Neural progenitor cell (in vitro differentiated cells): ENCODE data around the gene UBN1. TPM values are rescaled to one million over a fixed set of nuclear protein-coding genes. Genes with fewer than 3 reads are reported as not detected.

Experiments used
- DNase-seq: peaks from one replicate; pipeline ENCODE4 v3.0.0-alpha.2; 2016; ENCODE audit warnings: low spot score
- H2AFZ ChIP-seq: fragments of 200-600 bp; sonication (generic); replicated peaks from 2 replicates; pipeline ENCODE4 v1.6.1; 2016; ENCODE audit warnings: antibody characterized with exemption
- H3F3A ChIP-seq: fragments of 200-600 bp; sonication (generic); 2 replicates; pipeline ENCODE4 v1.6.1; 2016; ENCODE audit warnings: antibody characterized with exemption, low read depth
- H3K27ac ChIP-seq: fragments of 200-600 bp; sonication (generic); 2 replicates; pipeline ENCODE4 v1.5.1; 2016; ENCODE audit warnings: mild to moderate bottlenecking
- H3K27me3 ChIP-seq: fragments of 200-600 bp; sonication (generic); 2 replicates; pipeline ENCODE4 v1.6.1; 2016; ENCODE audit warnings: mild to moderate bottlenecking, moderate library complexity
- H3K36me3 ChIP-seq: fragments of 200-600 bp; sonication (generic); 2 replicates; pipeline ENCODE4 v1.5.1; 2016
- H3K4me1 ChIP-seq: fragments of 200-600 bp; sonication (generic); 2 replicates; pipeline ENCODE4 v1.6.1; 2016; ENCODE audit warnings: mixed run types
- H3K4me2 ChIP-seq: fragments of 200-600 bp; sonication (generic); 2 replicates; pipeline ENCODE4 v1.6.1; 2016
- H3K4me3 ChIP-seq: fragments of 200-600 bp; sonication (generic); 2 replicates; pipeline ENCODE4 v1.5.1; 2016
- H3K79me2 ChIP-seq: fragments of 200-600 bp; sonication (generic); 2 replicates; pipeline ENCODE4 v1.6.1; 2016; ENCODE audit warnings: low read depth
- H3K9ac ChIP-seq: fragments of 200-600 bp; sonication (generic); 2 replicates; pipeline ENCODE4 v1.6.1; 2016
- H3K9me3 ChIP-seq: fragments of 200-600 bp; sonication (generic); 2 replicates; pipeline ENCODE4 v1.5.1; 2016; ENCODE audit warnings: low read depth
- H4K20me1 ChIP-seq: fragments of 200-600 bp; sonication (generic); 2 replicates; pipeline ENCODE4 v1.6.1; 2016; ENCODE audit warnings: low read depth
- H3K27ac Mint-ChIP-seq: 3 replicates; pipeline ENCODE4 v1.8.0; 2021; ENCODE audit warnings: mixed read lengths
- H3K27me3 Mint-ChIP-seq: 2 replicates; pipeline ENCODE4 v1.8.0; 2022; ENCODE audit warnings: low read depth, mild to moderate bottlenecking, inconsistent platforms, moderate library complexity, mixed read lengths; ENCODE audit not compliant: insufficient read depth
- H3K36me3 Mint-ChIP-seq: 3 replicates; pipeline ENCODE4 v1.8.0; 2021; ENCODE audit warnings: mixed read lengths
- H3K4me1 Mint-ChIP-seq: 3 replicates; pipeline ENCODE4 v1.8.0; 2021; ENCODE audit warnings: mixed read lengths
- H3K4me3 Mint-ChIP-seq: 3 replicates; pipeline ENCODE4 v1.8.0; 2021; ENCODE audit warnings: mild to moderate bottlenecking, moderate library complexity, mixed read lengths
- H3K9me3 Mint-ChIP-seq: 3 replicates; pipeline ENCODE4 v1.8.0; 2020; ENCODE audit warnings: mixed read lengths
- CTCF ChIP-seq: fragments of 200-600 bp; sonication (generic); IDR thresholded peaks from 2 replicates; pipeline ENCODE4 v1.5.1; 2017; ENCODE audit warnings: antibody characterized with exemption, mild to moderate bottlenecking
- EZH2 ChIP-seq: fragments of 200-600 bp; sonication (generic); IDR thresholded peaks from 2 replicates; pipeline ENCODE4 v1.6.1; 2017; ENCODE audit warnings: antibody characterized with exemption, mild to moderate bottlenecking, moderate library complexity
- EZH2phosphoT487 ChIP-seq: fragments of 200-600 bp; sonication (generic); IDR thresholded peaks from 2 replicates; pipeline ENCODE4 v1.6.1; 2017; ENCODE audit warnings: antibody characterized with exemption
- total RNA-seq: library from RNA; depleted of rRNA; stranded (reverse); fragments of >200 nt; gene quantifications from 2 replicates; pipeline ENCODE4 v1.2.3, GENCODE V29; 2015; ENCODE audit warnings: low replicate concordance

Gene UBN1
- total RNA-seq, 1 donor from 2014 or later: 28.4 TPM

- H3K4me3 ChIP-seq: no peak overlapping the region
- no peaks in the 10 kb centered on the region for H3K4me1 Mint-ChIP-seq
- no peak overlapping the region for H3K4me3 Mint-ChIP-seq
- no peak overlapping the region for H2AFZ ChIP-seq
- H3K36me3 ChIP-seq: no peaks in the 10 kb centered on the region
- no peak overlapping the region for H3K27ac ChIP-seq
- no peaks in the 10 kb centered on the region for H3K27me3 ChIP-seq
- H4K20me1 ChIP-seq: no peaks in the 10 kb centered on the region
- no peak for DNase-seq
- H3F3A ChIP-seq: no peaks in the 10 kb centered on the region
- H3K27ac Mint-ChIP-seq: no peak overlapping the region
- peaks cover 32% of the 10 kb centered on the region for H3K36me3 Mint-ChIP-seq
- H3K4me1 ChIP-seq: no peaks in the 10 kb centered on the region
- H3K9me3 Mint-ChIP-seq: no peaks in the 10 kb centered on the region
- no peaks in the 10 kb centered on the region for H3K79me2 ChIP-seq
- TF ChIP-seq EZH2 (no peak), EZH2phosphoT487 (no peak), CTCF (no peak)
- no peak overlapping the region for H3K9ac ChIP-seq
- H3K9me3 ChIP-seq: no peaks in the 10 kb centered on the region
- H3K27me3 Mint-ChIP-seq: peaks cover 6% of the 10 kb centered on the region
- no peak overlapping the region for H3K4me2 ChIP-seq
These were observed 29.5 kb downstream of the UBN1 start for GRCh38 chr16:4876646-4877379.

- no peaks in the 10 kb centered on the region for H3K79me2 ChIP-seq
- peaks cover 32% of the 10 kb centered on the region for H3K36me3 Mint-ChIP-seq
These were observed 30.1 kb downstream of the UBN1 start for GRCh38 chr16:4877380-4877685.

GRCh38 chr16:4879049-4879448 is 31.8 kb downstream of the UBN1 start:
- peaks cover 39% of the 10 kb centered on the region for H3K36me3 Mint-ChIP-seq

More at GRCh38 chr16:4877380-4877685, 30.1 kb downstream of the UBN1 start:
- Histone ChIP-seq H3F3A (no peaks in the 10 kb centered on the region), H3K4me2 (no peak overlapping the region), H2AFZ (no peak overlapping the region), H4K20me1 (no peaks in the 10 kb centered on the region), H3K4me1 (no peaks in the 10 kb centered on the region), H3K9me3 (no peaks in the 10 kb centered on the region), H3K27ac (no peak overlapping the region), H3K36me3 (no peaks in the 10 kb centered on the region), H3K9ac (no peak overlapping the region), H3K27me3 (no peaks in the 10 kb centered on the region), H3K4me3 (no peak overlapping the region)
- no peak for DNase-seq
- Mint-ChIP-seq H3K27ac (no peak overlapping the region), H3K4me1 (no peaks in the 10 kb centered on the region), H3K27me3 (peaks cover 6% of the 10 kb centered on the region), H3K9me3 (no peaks in the 10 kb centered on the region), H3K4me3 (no peak overlapping the region)
- TF ChIP-seq EZH2: no peak
- no peak for TF ChIP-seq EZH2phosphoT487
- no peak for TF ChIP-seq CTCF

More at GRCh38 chr16:4879049-4879448, 31.8 kb downstream of the UBN1 start:
- Mint-ChIP-seq H3K27ac (no peak overlapping the region), H3K27me3 (peaks cover 6% of the 10 kb centered on the region), H3K4me1 (no peaks in the 10 kb centered on the region), H3K9me3 (no peaks in the 10 kb centered on the region), H3K4me3 (no peak overlapping the region)
- H3K4me2 ChIP-seq: no peak overlapping the region
- TF ChIP-seq EZH2phosphoT487 (no peak), EZH2 (no peak), CTCF (no peak)
- H3K9me3 ChIP-seq: no peaks in the 10 kb centered on the region
- no peak overlapping the region for H2AFZ ChIP-seq
- no peaks in the 10 kb centered on the region for H3K36me3 ChIP-seq
- no peak overlapping the region for H3K27ac ChIP-seq
- H3K79me2 ChIP-seq: no peaks in the 10 kb centered on the region
- no peak overlapping the region for H3K9ac ChIP-seq
- DNase-seq: no peak
- no peak overlapping the region for H3K4me3 ChIP-seq
- no peaks in the 10 kb centered on the region for H3F3A ChIP-seq
- H3K4me1 ChIP-seq: no peaks in the 10 kb centered on the region
- H4K20me1 ChIP-seq: no peaks in the 10 kb centered on the region
- H3K27me3 ChIP-seq: no peaks in the 10 kb centered on the region
